Coronary artery (tissue), 2 donors: ENCODE results near the gene MBD4.

ENCODE experiments used
- DNase-seq: peaks from one replicate; pipeline ENCODE4 v3.0.0-alpha.2; 2017; ENCODE audit warnings: low spot score
- H3K27ac ChIP-seq, 2 donors: fragments of 200-600 bp; sonication (generic); one replicate each; pipeline ENCODE4 v1.5.1; 2016 to 2019
- H3K4me3 ChIP-seq: fragments of 200-600 bp; sonication (generic); 2 replicates; pipeline ENCODE4 v1.5.1; 2016; ENCODE audit warnings: mild to moderate bottlenecking, moderate library complexity
- CTCF ChIP-seq: fragments of 200-600 bp; sonication (generic); IDR thresholded peaks from one replicate; pipeline ENCODE4 v1.5.1; 2019; ENCODE audit warnings: antibody characterized with exemption

MBD4 gene

GRCh38 chr3:129448186-129448895 lies 8.6 kb upstream of the MBD4 start:
- no peak overlapping the region for H3K4me3 ChIP-seq
- TF ChIP-seq CTCF = no peak
- no peak for DNase-seq
- H3K27ac ChIP-seq = no peak overlapping the region

- DNase-seq = no peak
- H3K4me3 ChIP-seq = no peak overlapping the region
- H3K27ac ChIP-seq = no peak overlapping the region
- no peak for TF ChIP-seq CTCF
Observed at GRCh38 chr3:129446926-129447325, 7.2 kb upstream of the MBD4 start.

- TF ChIP-seq CTCF = no peak
- Histone ChIP-seq H3K4me3 (no peak overlapping the region), H3K27ac (no peak overlapping the region)
- no peak for DNase-seq
Observed at GRCh38 chr3:129445471-129445870, 5.7 kb upstream of the MBD4 start.

GRCh38 chr3:129442947-129443346 lies 3.2 kb upstream of the MBD4 start:
- DNase-seq = no peak
- Histone ChIP-seq H3K27ac (peak overlapping the region in 1 of 2 donors; percentile 99), H3K4me3 (no peak overlapping the region)
- no peak for TF ChIP-seq CTCF

GRCh38 chr3:129442486-129442885 lies 2.7 kb upstream of the MBD4 start:
- TF ChIP-seq CTCF = no peak
- Histone ChIP-seq H3K4me3 (no peak overlapping the region), H3K27ac (peak overlapping the region; percentile 75 to 99)
- DNase-seq = no peak

- DNase-seq = no peak
- peak overlapping the region; percentile 100 for H3K4me3 ChIP-seq
- TF ChIP-seq CTCF = no peak
- peak overlapping the region; percentile 75 to 99 for H3K27ac ChIP-seq
Observed at GRCh38 chr3:129441782-129442181, 2.0 kb upstream of the MBD4 start.

- Histone ChIP-seq H3K27ac (peak overlapping the region; percentile 75 to 99), H3K4me3 (peak overlapping the region; percentile 100)
- TF ChIP-seq CTCF = no peak
- DNase-seq = no peak
Observed at GRCh38 chr3:129441215-129441614, 1.5 kb upstream of the MBD4 start.
